Large intestine (tissue), 3 donors: ENCODE results near the gene HSFX2. TPM values are rescaled to one million over a fixed set of nuclear protein-coding genes. Genes with fewer than 3 reads are reported as not detected.
"Not testable (repeated sequence)": the region's sequence is repeated elsewhere in the genome, so short reads cannot be mapped to it uniquely, and the experiment has no call there.

Experiments
- DNase-seq, 2 donors: peaks; one replicate each; pipeline versions ENCODE4 v3.0.0 to v3.0.0-alpha.2; 2013
- H3K27ac ChIP-seq: one replicate; pipeline ENCODE4 v1.5.1; 2013; ENCODE audit warnings: low read length
- H3K27me3 ChIP-seq: 2 replicates; pipeline ENCODE4 v1.6.1; 2013; ENCODE audit warnings: low read length; ENCODE audit not compliant: control insufficient read depth, insufficient read depth
- H3K36me3 ChIP-seq: 2 replicates; pipeline ENCODE4 v1.6.1; 2013; ENCODE audit warnings: low read length; ENCODE audit not compliant: control insufficient read depth, insufficient read depth
- H3K4me1 ChIP-seq: one replicate; pipeline ENCODE4 v1.6.1; 2013; ENCODE audit warnings: low read length; ENCODE audit not compliant: control insufficient read depth, insufficient read depth
- H3K4me3 ChIP-seq: one replicate; pipeline ENCODE4 v1.5.1; 2013; ENCODE audit warnings: low read length
- H3K9me3 ChIP-seq: one replicate; pipeline ENCODE4 v1.6.1; 2013; ENCODE audit warnings: mild to moderate bottlenecking, low read depth, low read length, moderate library complexity; ENCODE audit not compliant: control insufficient read depth
- WGBS: methylation state at CpG from one replicate; pipeline ENCODE4 v1.1.5; 2013; ENCODE audit warnings: low lambda C conversion rate; ENCODE audit not compliant: insufficient coverage; 5-methylcytosine and 5-hydroxymethylcytosine counted together
- polyA plus RNA-seq: library from polyadenylated mRNA; unstranded; fragments of 120-200 nt; gene quantifications from one replicate; pipeline ENCODE4 v1.2.1, GENCODE V29; 2013

HSFX2 gene
- polyA plus RNA-seq, 1 donor = not detected

DNA sequence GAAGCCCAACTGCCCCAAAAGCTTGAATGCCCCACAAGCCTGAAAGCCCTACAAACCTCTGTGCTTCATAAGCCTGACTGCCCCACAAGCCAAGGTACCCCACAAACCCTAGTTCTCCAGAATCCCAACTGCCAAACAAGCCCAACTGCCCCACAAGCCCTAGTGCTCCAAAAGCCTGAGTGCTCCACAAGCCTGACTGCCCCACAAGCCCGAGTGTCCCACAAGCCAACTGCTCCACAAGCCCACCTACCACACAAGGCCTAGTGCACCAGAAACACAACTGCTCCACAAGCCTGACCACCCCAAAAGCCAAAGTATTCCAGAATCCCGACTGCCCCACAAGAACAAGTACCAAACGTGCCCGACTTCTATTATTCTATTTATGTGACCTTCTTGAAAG, 31.8 kb downstream of the HSFX2 start:
- no CpG with 5 or more reads among the region's 4 CpGs for WGBS
- no peak for DNase-seq

DNA sequence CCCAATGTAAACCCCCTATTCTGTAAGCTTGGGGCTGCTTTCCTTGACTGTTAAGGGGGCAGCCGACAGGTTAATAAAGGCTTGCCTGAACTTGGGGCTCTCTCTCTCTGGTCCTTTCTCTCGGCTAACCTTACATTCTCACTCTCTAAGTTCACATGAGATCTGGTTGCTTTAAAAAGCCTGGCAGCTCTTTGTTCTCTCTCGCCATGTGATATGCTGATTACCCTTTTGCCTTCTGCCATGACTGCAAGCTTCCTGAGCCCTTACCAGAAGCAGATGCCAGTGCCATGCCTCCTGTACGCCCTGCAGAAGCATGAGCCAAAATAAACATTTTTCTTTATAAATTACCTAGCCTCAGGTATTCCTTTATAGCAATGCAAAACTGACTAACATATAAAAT, 39.9 kb downstream of the HSFX2 start:
- H3K4me1 ChIP-seq, DNase-seq, H3K9me3 ChIP-seq, H3K27me3 ChIP-seq, H3K36me3 ChIP-seq, H3K4me3 ChIP-seq, H3K27ac ChIP-seq: not testable (repeated sequence)
- WGBS = no CpG with 5 or more reads among the region's 4 CpGs

More for the DNA sequence above, 31.8 kb downstream of the HSFX2 start:
- no peak overlapping the region for H3K4me3 ChIP-seq
- no peak overlapping the region for H3K27ac ChIP-seq
- H3K9me3 ChIP-seq = no peaks in the 10 kb centered on the region
- no peaks in the 10 kb centered on the region for H3K36me3 ChIP-seq
- no peaks in the 10 kb centered on the region for H3K27me3 ChIP-seq
- H3K4me1 ChIP-seq = no peaks in the 10 kb centered on the region

DNA sequence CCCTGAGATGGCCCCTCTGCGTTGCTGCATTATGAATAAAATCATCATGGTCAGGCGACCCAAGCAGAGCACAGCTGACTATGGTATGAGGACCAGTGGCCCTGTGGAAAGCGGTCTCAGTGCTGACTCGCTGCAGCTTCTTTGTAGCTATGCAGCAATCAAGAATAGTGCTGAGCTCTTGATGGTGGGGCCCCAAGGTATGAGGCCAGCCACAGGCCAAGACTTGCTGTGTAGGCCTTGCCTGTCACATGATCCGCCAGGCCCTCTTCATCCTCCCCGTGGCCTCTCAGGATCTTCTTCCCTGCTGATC, 43.2 kb downstream of the HSFX2 start:
- H3K27ac ChIP-seq, H3K27me3 ChIP-seq, H3K4me3 ChIP-seq, H3K9me3 ChIP-seq, H3K36me3 ChIP-seq, DNase-seq, H3K4me1 ChIP-seq: not testable (repeated sequence)
- no CpG with 5 or more reads among the region's 6 CpGs for WGBS

DNA sequence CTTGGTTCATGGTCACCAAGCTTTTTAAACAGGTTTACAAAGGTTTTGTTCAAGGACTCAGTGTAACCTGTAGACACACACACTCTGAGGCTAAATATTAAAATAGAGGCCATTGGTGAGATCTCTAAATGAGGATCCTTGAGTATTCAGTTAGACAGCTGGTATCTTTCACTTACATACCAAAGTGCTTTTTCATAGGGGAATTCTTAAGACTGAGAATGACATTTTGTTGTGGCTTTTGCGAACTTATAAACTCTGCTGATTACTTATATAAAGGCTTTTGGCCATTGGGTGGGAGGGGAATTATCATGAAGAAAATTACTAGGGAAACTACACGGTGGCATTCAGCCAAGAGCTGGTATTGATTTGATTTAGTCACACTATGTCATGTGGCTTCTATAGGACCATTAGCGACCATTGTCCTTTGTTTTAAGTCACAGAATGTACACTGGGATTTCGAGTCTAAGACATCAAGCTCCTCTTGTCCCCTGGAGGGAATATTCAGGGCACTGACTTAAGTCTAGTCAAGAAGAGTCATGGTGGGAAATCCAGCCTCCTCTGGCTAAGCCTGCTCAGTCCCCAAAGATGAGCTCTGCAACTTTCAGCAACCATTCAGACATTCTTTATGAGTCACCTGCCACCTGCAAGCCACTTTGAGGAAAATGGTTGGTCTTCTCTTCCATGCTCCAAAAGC, 43.7 kb downstream of the HSFX2 start:
- not testable (repeated sequence) for H3K27ac ChIP-seq, H3K36me3 ChIP-seq, H3K27me3 ChIP-seq, H3K4me3 ChIP-seq, DNase-seq, H3K9me3 ChIP-seq, H3K4me1 ChIP-seq
- no CpG with 5 or more reads among the region's 4 CpGs for WGBS

DNA sequence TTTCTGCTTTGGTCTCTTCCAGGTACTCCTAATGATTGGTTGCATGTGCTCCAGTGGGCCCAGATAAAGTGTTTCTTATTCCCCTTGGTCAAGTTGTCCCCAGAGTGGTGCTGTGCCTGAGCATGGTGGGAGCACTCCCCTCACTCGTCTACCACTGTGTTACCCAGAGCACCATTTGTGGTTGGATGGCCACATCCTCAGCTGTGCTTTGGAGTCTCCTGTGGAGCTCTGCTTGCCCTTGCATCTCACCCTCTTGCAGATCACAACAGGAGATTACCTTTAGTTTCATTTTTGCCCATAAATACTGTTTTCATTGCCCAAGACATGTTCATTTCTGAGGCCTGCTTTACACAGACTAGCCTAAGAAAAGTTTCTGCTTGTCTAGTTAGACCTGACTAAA, 44.7 kb downstream of the HSFX2 start:
- H3K4me3 ChIP-seq, DNase-seq, H3K36me3 ChIP-seq, H3K27me3 ChIP-seq, H3K9me3 ChIP-seq, H3K27ac ChIP-seq, H3K4me1 ChIP-seq: not testable (repeated sequence)
- WGBS = no CpG with 5 or more reads among the region's 1 CpG

- no CpG with 5 or more reads among the region's 6 CpGs for WGBS
- H3K4me1 ChIP-seq, H3K4me3 ChIP-seq, H3K9me3 ChIP-seq, DNase-seq, H3K36me3 ChIP-seq, H3K27me3 ChIP-seq, H3K27ac ChIP-seq: not testable (repeated sequence)
These were observed 45.4 kb downstream of the HSFX2 start, which contains the start of gene HSFX3 for GRCh38 chrX:149549701-149550100. HSFX3 (minus strand) TSS chrX:149549924; CDS start chrX:149549852, 72 bp downstream.

DNA sequence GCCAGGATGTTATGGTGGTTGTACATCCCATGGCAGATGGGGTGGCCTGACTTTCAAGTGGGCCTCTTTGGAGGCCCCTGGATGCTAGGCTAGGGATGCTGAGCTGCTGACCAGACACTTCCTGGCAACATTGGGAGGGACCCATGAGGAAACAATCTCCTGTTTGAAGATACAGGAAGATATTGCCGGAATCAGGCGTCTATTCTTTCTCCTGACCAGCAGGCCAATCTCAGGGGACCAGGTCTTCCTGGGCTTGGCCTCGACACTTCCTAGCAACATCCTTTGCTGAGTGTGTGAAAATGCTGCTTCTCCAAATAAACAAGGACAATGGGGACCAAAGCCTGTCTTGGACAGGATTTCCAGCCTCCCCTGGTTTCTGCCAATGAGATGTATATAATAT, 47.3 kb downstream of the HSFX2 start:
- not testable (repeated sequence) for H3K4me1 ChIP-seq, H3K36me3 ChIP-seq, H3K27me3 ChIP-seq, DNase-seq, H3K27ac ChIP-seq, H3K9me3 ChIP-seq, H3K4me3 ChIP-seq
- WGBS = no CpG with 5 or more reads among the region's 3 CpGs

DNA sequence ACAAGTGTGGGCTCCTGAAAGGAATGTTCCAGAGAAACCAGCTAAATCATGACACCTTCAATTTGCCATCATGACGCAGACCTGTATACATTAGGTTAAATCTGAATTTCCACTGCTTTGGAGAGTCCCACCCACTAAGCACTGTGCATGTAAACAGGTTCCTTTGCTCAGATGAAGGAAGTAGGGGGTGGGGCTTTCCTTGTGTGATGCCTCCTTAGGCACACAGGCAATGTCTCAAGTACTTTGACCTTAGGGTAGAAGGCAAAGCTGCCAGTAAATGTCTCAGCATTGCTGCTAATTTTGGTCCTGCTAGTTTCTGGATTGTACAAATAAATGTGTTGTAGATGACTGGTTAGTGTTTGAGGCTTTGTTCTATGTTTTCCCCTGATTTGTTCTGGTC, 48.2 kb downstream of the HSFX2 start:
- WGBS = no CpG with 5 or more reads among the region's 1 CpG
- not testable (repeated sequence) for H3K9me3 ChIP-seq, H3K36me3 ChIP-seq, H3K4me1 ChIP-seq, H3K27ac ChIP-seq, H3K27me3 ChIP-seq, H3K4me3 ChIP-seq, DNase-seq

GRCh38 chrX:149545545-149546543, 49.3 kb downstream of the HSFX2 start:
- DNase-seq, H3K9me3 ChIP-seq, H3K4me1 ChIP-seq, H3K4me3 ChIP-seq, H3K27me3 ChIP-seq, H3K27ac ChIP-seq, H3K36me3 ChIP-seq: not testable (repeated sequence)
- no CpG with 5 or more reads among the region's 29 CpGs for WGBS
